Kidney epithelial cell (primary cell): ENCODE results near the gene PLD3. TPM values are rescaled to one million over a fixed set of nuclear protein-coding genes. Genes with fewer than 3 reads are reported as not detected.

Experiments
- total RNA-seq: library from RNA; depleted of rRNA; stranded (reverse); fragments of >200 nt; gene quantifications from 2 replicates; pipeline ENCODE4 v1.2.3, GENCODE V29; 2015

Gene PLD3
- total RNA-seq, 1 donor from 2014 or later: 350 TPM

Other genes starting within 250 kb of the PLD3 start
- gene MAP3K10, start 157.3 kb upstream of the PLD3 start, total RNA-seq: 13.8 and 16.8 TPM in 2 replicates
- not detected in 2 replicates for gene TTC9B, start 130.3 kb upstream of the PLD3 start, total RNA-seq
- 0.17 and 1.3 TPM in 2 replicates for gene CCNP, start 122.0 kb upstream of the PLD3 start, total RNA-seq
- gene AKT2, start 63.4 kb upstream of the PLD3 start, total RNA-seq: 72.3 and 73.5 TPM in 2 replicates
- 5.4 and 10.4 TPM in 2 replicates for gene C19orf47, start 298 bp upstream of the PLD3 start, total RNA-seq
- gene HIPK4, start 41.5 kb downstream of the PLD3 start, total RNA-seq: 0.55 TPM in 1 of 2 replicates, not detected in the other
- 2.5 and 2.7 TPM in 2 replicates for gene PRX, start 64.7 kb downstream of the PLD3 start, total RNA-seq
- gene SERTAD1, start 77.3 kb downstream of the PLD3 start, total RNA-seq: 12.3 and 13.6 TPM in 2 replicates
- gene SERTAD3, start 95.6 kb downstream of the PLD3 start, total RNA-seq: 11.4 and 12.9 TPM in 2 replicates
- gene BLVRB, start 117.0 kb downstream of the PLD3 start, total RNA-seq: 86.1 and 91.1 TPM in 2 replicates
- 0.96 and 2.4 TPM in 2 replicates for gene SPTBN4, start 118.3 kb downstream of the PLD3 start, total RNA-seq
- 105 and 142 TPM in 2 replicates for gene SHKBP1, start 228.2 kb downstream of the PLD3 start, total RNA-seq